ENCODE data around the gene RNF126.
"Not testable (repeated sequence)": the region's sequence is repeated elsewhere in the genome, so short reads cannot be mapped to it uniquely, and the experiment has no call there.

The RNF126 gene

GRCh38 chr19:623175-623916, 39.7 kb downstream of the RNF126 start:
- Histone ChIP-seq H3K36me3 (replicated peaks in 1 of 2; ENCODE audit: control insufficient read depth in 2 of 2, insufficient read depth in 2 of 2, low read length in 2 of 2) (peaks cover 28 to 65% of the 10 kb centered on the region in 2 donors), H3K23ac (ENCODE audit: low read depth, low read length, poor library complexity) (peak overlapping the region; percentile 55), H3K14ac (ENCODE audit: low read length) (no peak overlapping the region), H3K79me1 (ENCODE audit: low read depth, low read length) (peaks cover 5% of the 10 kb centered on the region), H2AK5ac (ENCODE audit: low read depth, low read length) (no peak overlapping the region), H3K4me2 (ENCODE audit: insufficient read depth, low read length, poor library complexity, severe bottlenecking) (no peak overlapping the region), H2AFZ (ENCODE audit: low read length) (no peak overlapping the region), H2BK12ac (ENCODE audit: low read length) (peak overlapping the region; percentile 10), H3K18ac (ENCODE audit: low read length) (no peak overlapping the region), H2BK15ac (ENCODE audit: low read length) (no peak overlapping the region), H4K8ac (ENCODE audit: low read depth, low read length) (no peak overlapping the region), H3K4me3 (ENCODE audit: low read length in 2 of 2) (no peak overlapping the region), H3K4ac (ENCODE audit: low read length) (no peak overlapping the region), H4K91ac (ENCODE audit: low read depth, low read length, poor library complexity) (no peak overlapping the region), H3K27me3 (ENCODE audit: control insufficient read depth in 3 of 3, insufficient read depth in 3 of 3, low read depth in 1 of 3, low read length in 3 of 3) (no peaks in the 10 kb centered on the region), H3K9me3 (replicated peaks in 1 of 2; ENCODE audit: control insufficient read depth in 2 of 2, insufficient read depth in 1 of 2, low read depth in 1 of 2, low read length in 2 of 2) (no peaks in the 10 kb centered on the region), H3K27ac (replicated peaks; ENCODE audit: low read length) (no peak overlapping the region), H3K4me1 (ENCODE audit: control insufficient read depth in 2 of 2, insufficient read depth in 1 of 2, low read depth in 1 of 2, low read length in 2 of 2) (peaks cover 0 to 12% of the 10 kb centered on the region in 2 donors), H3K9ac (ENCODE audit: low read depth, low read length, poor library complexity) (no peak overlapping the region), H2BK5ac (ENCODE audit: low read length) (peak overlapping the region; percentile 13), H2BK120ac (ENCODE audit: low read depth, low read length) (no peak overlapping the region)
- no peak for DNase-seq (ENCODE audit: low spot score)
- WGBS, 2 donors (ENCODE audit: extremely low coverage in 2 of 2, insufficient read length in 2 of 2, insufficient replicate concordance in 1 of 2): no CpG with 5 or more reads among the region's 44 CpGs

GRCh38 chr19:622666-623065, 40.3 kb downstream of the RNF126 start:
- H2BK120ac ChIP-seq (ENCODE audit: low read depth, low read length): no peak overlapping the region
- H3K27me3 ChIP-seq (ENCODE audit: control insufficient read depth in 3 of 3, insufficient read depth in 3 of 3, low read depth in 1 of 3, low read length in 3 of 3): no peaks in the 10 kb centered on the region
- no peak overlapping the region for H3K4me2 ChIP-seq (ENCODE audit: insufficient read depth, low read length, poor library complexity, severe bottlenecking)
- H2BK15ac ChIP-seq (ENCODE audit: low read length): no peak overlapping the region
- no peak overlapping the region for H2AFZ ChIP-seq (ENCODE audit: low read length)
- peaks cover 30 to 64% of the 10 kb centered on the region in 2 donors for H3K36me3 ChIP-seq (replicated peaks in 1 of 2; ENCODE audit: control insufficient read depth in 2 of 2, insufficient read depth in 2 of 2, low read length in 2 of 2)
- no peak overlapping the region for H3K27ac ChIP-seq (replicated peaks; ENCODE audit: low read length)
- no peak overlapping the region for H3K4ac ChIP-seq (ENCODE audit: low read length)
- H3K4me3 ChIP-seq (ENCODE audit: low read length in 2 of 2): no peak overlapping the region
- peaks cover 0 to 12% of the 10 kb centered on the region in 2 donors for H3K4me1 ChIP-seq (ENCODE audit: control insufficient read depth in 2 of 2, insufficient read depth in 1 of 2, low read depth in 1 of 2, low read length in 2 of 2)
- H4K8ac ChIP-seq (ENCODE audit: low read depth, low read length): no peak overlapping the region
- no peak overlapping the region for H3K14ac ChIP-seq (ENCODE audit: low read length)
- peaks cover 5% of the 10 kb centered on the region for H3K79me1 ChIP-seq (ENCODE audit: low read depth, low read length)
- H4K91ac ChIP-seq (ENCODE audit: low read depth, low read length, poor library complexity): no peak overlapping the region
- H2AK5ac ChIP-seq (ENCODE audit: low read depth, low read length): no peak overlapping the region
- no peak for DNase-seq (ENCODE audit: low spot score)
- H3K9me3 ChIP-seq (replicated peaks in 1 of 2; ENCODE audit: control insufficient read depth in 2 of 2, insufficient read depth in 1 of 2, low read depth in 1 of 2, low read length in 2 of 2): no peaks in the 10 kb centered on the region
- H3K18ac ChIP-seq (ENCODE audit: low read length): no peak overlapping the region
- no peak overlapping the region for H3K23ac ChIP-seq (ENCODE audit: low read depth, low read length, poor library complexity)
- H2BK12ac ChIP-seq (ENCODE audit: low read length): peak overlapping the region; percentile 10
- H3K9ac ChIP-seq (ENCODE audit: low read depth, low read length, poor library complexity): no peak overlapping the region
- no peak overlapping the region for H2BK5ac ChIP-seq (ENCODE audit: low read length)
- WGBS, 2 donors (ENCODE audit: extremely low coverage in 2 of 2, insufficient read length in 2 of 2, insufficient replicate concordance in 1 of 2): no CpG with 5 or more reads among the region's 37 CpGs

DNA sequence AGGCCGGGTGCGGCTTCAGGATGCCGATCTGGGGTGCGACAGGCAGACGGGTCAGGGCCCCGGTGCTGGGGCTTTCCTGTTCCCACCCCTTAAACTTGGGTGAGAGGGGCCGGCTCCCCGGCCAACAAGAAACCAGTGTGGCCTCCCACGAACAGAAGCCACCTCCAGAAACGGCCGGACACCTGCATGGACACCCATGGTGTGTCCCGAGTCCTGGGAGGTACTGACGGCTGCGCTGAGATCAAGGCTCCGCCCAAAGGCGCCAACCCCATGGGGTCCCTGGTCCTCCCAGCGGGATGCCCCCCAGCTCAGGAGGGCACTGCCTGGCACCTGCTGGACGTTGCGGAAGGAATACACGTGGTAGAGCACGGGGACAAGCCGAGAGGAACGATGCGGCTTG, 41.2 kb downstream of the RNF126 start:
- Histone ChIP-seq H3K9ac (ENCODE audit: low read depth, low read length, poor library complexity) (no peak overlapping the region), H3K4ac (ENCODE audit: low read length) (no peak overlapping the region), H3K18ac (ENCODE audit: low read length) (no peak overlapping the region), H4K91ac (ENCODE audit: low read depth, low read length, poor library complexity) (no peak overlapping the region), H3K23ac (ENCODE audit: low read depth, low read length, poor library complexity) (no peak overlapping the region), H2BK12ac (ENCODE audit: low read length) (no peak overlapping the region), H4K8ac (ENCODE audit: low read depth, low read length) (no peak overlapping the region), H2BK5ac (ENCODE audit: low read length) (no peak overlapping the region), H3K4me2 (ENCODE audit: insufficient read depth, low read length, poor library complexity, severe bottlenecking) (no peak overlapping the region), H3K9me3 (replicated peaks in 1 of 2; ENCODE audit: control insufficient read depth in 2 of 2, insufficient read depth in 1 of 2, low read depth in 1 of 2, low read length in 2 of 2) (no peaks in the 10 kb centered on the region), H2AFZ (ENCODE audit: low read length) (no peak overlapping the region), H3K36me3 (replicated peaks in 1 of 2; ENCODE audit: control insufficient read depth in 2 of 2, insufficient read depth in 2 of 2, low read length in 2 of 2) (peaks cover 34 to 65% of the 10 kb centered on the region in 2 donors), H3K4me1 (ENCODE audit: control insufficient read depth in 2 of 2, insufficient read depth in 1 of 2, low read depth in 1 of 2, low read length in 2 of 2) (peaks cover 0 to 12% of the 10 kb centered on the region in 2 donors), H3K27ac (replicated peaks; ENCODE audit: low read length) (no peak overlapping the region), H3K27me3 (ENCODE audit: control insufficient read depth in 3 of 3, insufficient read depth in 3 of 3, low read depth in 1 of 3, low read length in 3 of 3) (no peaks in the 10 kb centered on the region), H3K4me3 (ENCODE audit: low read length in 2 of 2) (no peak overlapping the region), H3K79me1 (ENCODE audit: low read depth, low read length) (peaks cover 5% of the 10 kb centered on the region), H3K14ac (ENCODE audit: low read length) (no peak overlapping the region), H2BK15ac (ENCODE audit: low read length) (no peak overlapping the region), H2AK5ac (ENCODE audit: low read depth, low read length) (no peak overlapping the region), H2BK120ac (ENCODE audit: low read depth, low read length) (no peak overlapping the region)
- no peak for DNase-seq (ENCODE audit: low spot score)
- WGBS, 2 donors (ENCODE audit: extremely low coverage in 2 of 2, insufficient read length in 2 of 2, insufficient replicate concordance in 1 of 2): no CpG with 5 or more reads among the region's 24 CpGs

GRCh38 chr19:621191-621590, 41.8 kb downstream of the RNF126 start:
- H3K18ac ChIP-seq (ENCODE audit: low read length); H4K8ac ChIP-seq (ENCODE audit: low read depth, low read length); DNase-seq (ENCODE audit: low spot score); H3K9me3 ChIP-seq (replicated peaks in 1 of 2; ENCODE audit: control insufficient read depth in 2 of 2, insufficient read depth in 1 of 2, low read depth in 1 of 2, low read length in 2 of 2); H3K4me2 ChIP-seq (ENCODE audit: insufficient read depth, low read length, poor library complexity, severe bottlenecking); H2BK12ac ChIP-seq (ENCODE audit: low read length); H3K27ac ChIP-seq (replicated peaks; ENCODE audit: low read length); H2BK120ac ChIP-seq (ENCODE audit: low read depth, low read length); H3K27me3 ChIP-seq (ENCODE audit: control insufficient read depth in 3 of 3, insufficient read depth in 3 of 3, low read depth in 1 of 3, low read length in 3 of 3); H3K79me1 ChIP-seq (ENCODE audit: low read depth, low read length); H3K4ac ChIP-seq (ENCODE audit: low read length); H2AK5ac ChIP-seq (ENCODE audit: low read depth, low read length); H2BK5ac ChIP-seq (ENCODE audit: low read length); H3K4me3 ChIP-seq (ENCODE audit: low read length in 2 of 2); H3K14ac ChIP-seq (ENCODE audit: low read length); H2AFZ ChIP-seq (ENCODE audit: low read length); H4K91ac ChIP-seq (ENCODE audit: low read depth, low read length, poor library complexity); H2BK15ac ChIP-seq (ENCODE audit: low read length); H3K9ac ChIP-seq (ENCODE audit: low read depth, low read length, poor library complexity); H3K23ac ChIP-seq (ENCODE audit: low read depth, low read length, poor library complexity): not testable (repeated sequence)
- H3K36me3 ChIP-seq (replicated peaks in 1 of 2; ENCODE audit: control insufficient read depth in 2 of 2, insufficient read depth in 2 of 2, low read length in 2 of 2): peaks cover 34 to 65% of the 10 kb centered on the region in 2 donors
- H3K4me1 ChIP-seq (ENCODE audit: control insufficient read depth in 2 of 2, insufficient read depth in 1 of 2, low read depth in 1 of 2, low read length in 2 of 2): peaks cover 0 to 12% of the 10 kb centered on the region in 2 donors
- no CpG with 5 or more reads among the region's 48 CpGs for WGBS, 2 donors (ENCODE audit: extremely low coverage in 2 of 2, insufficient read length in 2 of 2, insufficient replicate concordance in 1 of 2)
